GM12873 (cell line): ENCODE measurements around the gene ACOT7.
A peak's percentile ranks its signal among the peaks of the same experiment; 100 is the strongest.

ENCODE experiments used
- CTCF ChIP-seq: IDR thresholded peaks from 2 replicates; pipeline ENCODE4 v1.5.1; 2012; ENCODE audit warnings: low read depth, mild to moderate bottlenecking, moderate library complexity, low read length, control low read depth; ENCODE audit not compliant: insufficient read depth; ENCODE audit errors: missing control alignments

ACOT7 gene

GRCh38 chr1:6357243-6357936, 36.2 kb downstream of the ACOT7 start:
- TF ChIP-seq CTCF, result peak; percentile 57

GRCh38 chr1:6355621-6356020, 37.9 kb downstream of the ACOT7 start:
- TF ChIP-seq CTCF, result no peak

- TF ChIP-seq CTCF, result no peak
These were observed 38.8 kb downstream of the ACOT7 start for GRCh38 chr1:6354659-6355317.

GRCh38 chr1:6353955-6354658, 39.5 kb downstream of the ACOT7 start:
- TF ChIP-seq CTCF, result no peak

GRCh38 chr1:6353619-6353954, 40.0 kb downstream of the ACOT7 start:
- no peak for TF ChIP-seq CTCF

- TF ChIP-seq CTCF, result no peak
These were observed 41.4 kb downstream of the ACOT7 start for GRCh38 chr1:6352138-6352563.

- TF ChIP-seq CTCF, result no peak
These were observed 42.0 kb downstream of the ACOT7 start for GRCh38 chr1:6351480-6352137.
